Adrenal gland (tissue), 12 donors: ENCODE data around the gene C10orf143. TPM values are rescaled to one million over a fixed set of nuclear protein-coding genes. Genes with fewer than 3 reads are reported as not detected.

Experiments used
- DNase-seq, 7 donors: peaks; one replicate each; pipeline ENCODE4 v3.0.0-alpha.2; 2019 to 2020
- H3K27ac ChIP-seq, 5 donors: fragments of 200-600 bp; sonication (generic) in 4 of 5; 1 replicate in 3 of 5; 2 replicates in 2 of 5; pipeline versions ENCODE4 v1.5.1 to v1.8.0; 2016 to 2020; ENCODE audit warnings: mild to moderate bottlenecking in 1 of 5
- H3K27me3 ChIP-seq: fragments of 200-600 bp; 2 replicates; pipeline ENCODE4 v1.8.0; 2021
- H3K36me3 ChIP-seq, 2 donors: fragments of 200-600 bp; replicated peaks in 1 of 2; 1 replicate in 1 of 2; 2 replicates in 1 of 2; pipeline versions ENCODE4 v1.5.1 to v1.8.0; 2018 to 2022
- H3K4me1 ChIP-seq, 2 donors: fragments of 200-600 bp; replicated peaks in 1 of 2; 1 replicate in 1 of 2; 2 replicates in 1 of 2; pipeline versions ENCODE4 v1.5.1 to v1.8.0; 2018 to 2021
- H3K4me3 ChIP-seq, 4 donors: fragments of 200-600 bp; sonication (generic) in 3 of 4; one replicate each; pipeline ENCODE4 v1.5.1; 2016 to 2018
- H3K9me3 ChIP-seq, 3 donors: fragments of 200-600 bp; sonication (generic) in 1 of 3; replicated peaks in 1 of 3; 1 replicate in 2 of 3; 2 replicates in 1 of 3; pipeline versions ENCODE4 v1.5.1 to v1.8.0; 2016 to 2021
- POLR2A ChIP-seq, 2 donors: fragments of 450-650 bp; IDR thresholded peaks; one replicate each; pipeline ENCODE4 v1.6.1; 2017; ENCODE audit warnings: antibody characterized with exemption in 2 of 2, mild to moderate bottlenecking in 2 of 2, moderate library complexity in 1 of 2
- WGBS, 4 donors: extraction: QIAGEN DNeasy Blood & Tissue Kit in 2 of 4; methylation state at CpG; one replicate each; pipeline versions ENCODE4 v1.1.5 to v1.1.7; 2013 to 2017; 5-methylcytosine and 5-hydroxymethylcytosine counted together
- intact Hi-C, 2 donors: fragments of 100-400 bp; cut with DNase I; formaldehyde crosslinking; loops; one replicate each; pipeline versions ENCODE4 v1.14.1 to v1.15.0; 2022 to 2023
- polyA plus RNA-seq, 3 donors: library from polyadenylated mRNA; stranded (reverse); fragments of 200-250 nt in 2 of 3; fragments of 350-450 nt in 1 of 3; fragmentation: Illumina TruSeq in 1 of 3; extraction: RNeasy Lipid Tissue Mini Kit (QIAGEN cat#74804) in 1 of 3; gene quantifications; one replicate each; pipeline ENCODE4 v1.2.3, GENCODE V29; 2013 to 2014
- total RNA-seq, 9 donors: library from RNA; depleted of rRNA in 4 of 9; stranded (reverse); fragments of >200 nt in 4 of 9; fragments of 120-200 nt in 1 of 9; fragmentation: NEBNext Ultra II Directional in 1 of 9; extraction: Animal tissue kit (Norgen Biotek cat#: 25700) in 1 of 9; gene quantifications; one replicate each; pipeline versions ENCODE4 v1.1.0 to v1.2.4, GENCODE V29; 2013 to 2023
- TF ChIP-seq, protein P1 (sequence below), 6 experiments: fragments of 450-650 bp in 4 of 6; fragments of 200-600 bp in 2 of 6; sonication (generic) in 1 of 6; IDR thresholded peaks; 1 replicate in 5 of 6; 2 replicates in 1 of 6; pipeline versions ENCODE4 v1.5.1 to v1.8.0; 2016 to 2021; ENCODE audit warnings: antibody characterized with exemption in 6 of 6, mild to moderate bottlenecking in 2 of 6, moderate library complexity in 1 of 6
- donor health status: healthy with polysubstance abuse.
- donor health status: Bipolar disorder and iron deficiency.
- donor health status: DM: yes; HTN: yes; CAD: no.
- donor health status: DM: no; HTN: no; CAD: no.
- donor health status: DM: no; HTN: no; CAD: no.
- donor health status: DM: yes; HTN: yes; CAD: no.

The C10orf143 gene
- total and polyA plus RNA-seq, 12 donors = 0.85 to 19.3 (median 5.2) TPM

DNA sequence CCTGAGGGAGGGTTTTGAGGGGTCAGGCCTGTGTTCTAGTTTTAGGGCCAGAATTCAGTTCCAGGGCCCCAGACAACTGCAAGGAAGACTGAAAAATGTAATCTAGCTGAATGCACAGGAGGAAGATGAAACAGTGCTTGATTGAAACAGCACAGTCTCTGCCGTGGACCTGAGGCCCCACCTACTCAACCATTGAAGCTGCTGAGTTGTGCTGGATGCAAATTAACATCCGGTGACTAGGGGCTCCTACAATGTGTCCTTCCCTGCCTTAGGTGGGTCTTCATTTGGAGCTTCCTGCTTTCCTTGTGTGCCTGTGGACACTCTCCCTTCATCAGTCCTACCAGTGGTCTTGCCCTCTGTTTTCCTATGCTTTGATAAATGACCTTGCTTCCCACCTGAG, 31.2 kb upstream of the C10orf143 start:
- no peak overlapping the region for H3K27ac ChIP-seq
- peaks cover 27 to 51% of the 10 kb centered on the region in 2 donors for H3K4me1 ChIP-seq
- no peak for TF ChIP-seq POLR2A (IDR thresholded peaks at IDR 0.05)
- TF ChIP-seq, protein P1, sequence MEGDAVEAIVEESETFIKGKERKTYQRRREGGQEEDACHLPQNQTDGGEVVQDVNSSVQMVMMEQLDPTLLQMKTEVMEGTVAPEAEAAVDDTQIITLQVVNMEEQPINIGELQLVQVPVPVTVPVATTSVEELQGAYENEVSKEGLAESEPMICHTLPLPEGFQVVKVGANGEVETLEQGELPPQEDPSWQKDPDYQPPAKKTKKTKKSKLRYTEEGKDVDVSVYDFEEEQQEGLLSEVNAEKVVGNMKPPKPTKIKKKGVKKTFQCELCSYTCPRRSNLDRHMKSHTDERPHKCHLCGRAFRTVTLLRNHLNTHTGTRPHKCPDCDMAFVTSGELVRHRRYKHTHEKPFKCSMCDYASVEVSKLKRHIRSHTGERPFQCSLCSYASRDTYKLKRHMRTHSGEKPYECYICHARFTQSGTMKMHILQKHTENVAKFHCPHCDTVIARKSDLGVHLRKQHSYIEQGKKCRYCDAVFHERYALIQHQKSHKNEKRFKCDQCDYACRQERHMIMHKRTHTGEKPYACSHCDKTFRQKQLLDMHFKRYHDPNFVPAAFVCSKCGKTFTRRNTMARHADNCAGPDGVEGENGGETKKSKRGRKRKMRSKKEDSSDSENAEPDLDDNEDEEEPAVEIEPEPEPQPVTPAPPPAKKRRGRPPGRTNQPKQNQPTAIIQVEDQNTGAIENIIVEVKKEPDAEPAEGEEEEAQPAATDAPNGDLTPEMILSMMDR (IDR thresholded peaks at IDR 0.05) = no peak
- no peak overlapping the region for H3K4me3 ChIP-seq
- no peaks in the 10 kb centered on the region for H3K27me3 ChIP-seq
- intact Hi-C loops = no loop called here
- H3K36me3 ChIP-seq = peaks cover 0 to 13% of the 10 kb centered on the region in 2 donors
- no peak for DNase-seq
- H3K9me3 ChIP-seq = no peaks in the 10 kb centered on the region
- WGBS, 4 donors = 53 to 68% (median 57%) methylated on average over 2 of the region's 2 CpGs

DNA sequence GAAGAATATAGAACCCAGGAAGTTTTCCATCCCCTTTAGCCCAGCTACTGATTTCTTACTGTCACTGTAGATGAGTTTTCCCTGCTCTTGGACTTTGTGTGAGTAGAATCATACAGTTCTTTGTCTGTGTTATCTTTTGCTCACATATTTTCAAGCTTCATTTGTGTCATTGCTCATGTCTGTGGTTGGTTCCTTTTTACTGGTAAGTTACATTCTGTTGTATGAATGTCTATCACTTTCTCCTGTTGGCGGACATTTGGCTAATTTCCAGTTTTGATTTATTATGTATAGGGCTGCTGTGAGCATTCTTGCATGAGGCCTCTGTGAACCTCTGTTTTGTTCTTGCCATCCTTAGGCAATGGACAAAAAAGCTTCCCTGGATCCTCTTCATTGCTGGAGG, 30.8 kb upstream of the C10orf143 start:
- peaks cover 28 to 51% of the 10 kb centered on the region in 2 donors for H3K4me1 ChIP-seq
- TF ChIP-seq POLR2A (IDR thresholded peaks at IDR 0.05) = no peak
- TF ChIP-seq, protein P1 (IDR thresholded peaks at IDR 0.05) = no peak

DNA sequence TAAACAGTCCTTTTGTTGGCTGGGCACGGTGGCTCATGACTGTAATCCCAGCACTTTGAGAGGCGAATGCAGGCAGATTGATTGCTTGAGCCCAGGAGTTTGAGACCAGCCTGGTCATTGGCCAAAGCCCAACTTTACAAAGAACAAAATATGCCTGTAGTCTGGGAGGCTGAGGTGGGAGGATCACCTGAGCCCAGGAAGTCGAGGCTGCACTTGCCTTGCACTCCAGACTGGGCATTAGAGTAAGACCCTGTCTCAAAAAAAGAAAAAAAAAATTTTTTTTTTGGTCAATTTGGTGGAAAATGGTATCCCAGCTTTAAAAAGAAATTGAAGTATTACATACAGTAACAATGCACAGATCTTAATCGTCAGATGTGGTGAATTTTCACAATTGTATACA, 30.4 kb upstream of the C10orf143 start:
- intact Hi-C loops = no loop called here
- 76 to 91% (median 83%) methylated on average over 4 of the region's 4 CpGs for WGBS, 4 donors
- TF ChIP-seq, protein P1 (IDR thresholded peaks at IDR 0.05) = no peak
- TF ChIP-seq POLR2A (IDR thresholded peaks at IDR 0.05) = no peak

More for the DNA sequence above, 30.8 kb upstream of the C10orf143 start:
- H3K36me3 ChIP-seq = peaks cover 0 to 12% of the 10 kb centered on the region in 2 donors
- H3K9me3 ChIP-seq = no peaks in the 10 kb centered on the region
- intact Hi-C loops = no loop called here
- no peak for DNase-seq
- no peak overlapping the region for H3K27ac ChIP-seq
- no peaks in the 10 kb centered on the region for H3K27me3 ChIP-seq
- WGBS, 4 donors = 32 to 63% (median 53%) methylated on average over 1 of the region's 1 CpG
- no peak overlapping the region for H3K4me3 ChIP-seq

DNA sequence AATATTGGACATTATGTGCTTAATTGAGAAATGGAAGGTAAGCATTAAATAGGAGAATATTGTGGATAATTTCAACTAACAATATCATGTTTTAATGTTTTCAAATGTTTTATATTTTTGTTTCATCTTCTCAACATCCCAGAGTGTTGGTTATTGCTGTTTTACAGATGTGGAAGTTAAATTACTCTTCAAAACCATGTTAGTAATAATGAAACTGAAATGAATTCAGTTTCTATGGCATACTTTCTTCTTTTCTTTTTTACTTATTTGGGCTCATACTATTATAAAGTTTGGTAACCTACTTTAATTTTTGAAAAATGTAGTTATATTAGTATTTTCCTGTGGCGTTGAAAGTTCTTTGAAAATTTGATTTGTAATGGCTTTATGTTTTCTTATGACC, 29.8 kb upstream of the C10orf143 start:
- Histone ChIP-seq H3K9me3 (no peaks in the 10 kb centered on the region), H3K4me3 (no peak overlapping the region), H3K27me3 (no peaks in the 10 kb centered on the region), H3K36me3 (peaks cover 0 to 1% of the 10 kb centered on the region in 2 donors), H3K27ac (no peak overlapping the region), H3K4me1 (peaks cover 35 to 48% of the 10 kb centered on the region in 2 donors)
- intact Hi-C loops = no loop called here
- DNase-seq = no peak
- 87 to 100% (median 93%) methylated on average over 1 of the region's 1 CpG for WGBS, 4 donors
- TF ChIP-seq, protein P1 (IDR thresholded peaks at IDR 0.05) = no peak

More for the DNA sequence above, 30.4 kb upstream of the C10orf143 start:
- no peaks in the 10 kb centered on the region for H3K27me3 ChIP-seq
- H3K4me1 ChIP-seq = peaks cover 28 to 47% of the 10 kb centered on the region in 2 donors
- no peak for DNase-seq
- no peaks in the 10 kb centered on the region for H3K9me3 ChIP-seq
- no peak overlapping the region for H3K27ac ChIP-seq
- H3K4me3 ChIP-seq = no peak overlapping the region
- peaks cover 0 to 8% of the 10 kb centered on the region in 2 donors for H3K36me3 ChIP-seq
